Midbrain (tissue), 1 donor: Measurements from ENCODE around the gene GLUD1.
"Not testable (repeated sequence)": the region's sequence is repeated elsewhere in the genome, so short reads cannot be mapped to it uniquely, and the experiment has no call there.

Experiments
- DNase-seq: peaks from one replicate; lab custom pipeline; 2025; lab: John Stamatoyannopoulos, UW

GLUD1 gene

DNA sequence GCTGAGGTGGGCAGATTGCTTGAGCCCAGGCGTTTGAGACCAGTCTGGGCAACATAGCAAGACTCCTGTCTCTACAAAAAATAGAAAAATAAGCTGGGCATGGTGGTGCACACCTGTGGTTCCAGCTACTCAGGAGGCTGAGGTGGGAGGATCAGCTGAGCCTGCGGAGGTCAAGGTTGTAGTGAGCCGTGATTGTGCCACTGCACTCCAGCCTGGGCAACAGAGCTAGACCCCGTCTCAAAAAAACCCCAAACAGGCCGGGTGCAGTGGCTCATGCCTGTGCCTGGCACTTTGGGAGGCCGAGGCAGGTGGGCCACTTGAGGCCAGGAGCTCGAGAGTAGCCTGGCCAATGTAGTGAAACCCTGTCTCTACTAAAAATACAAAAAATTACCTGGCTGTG is 51.1 kb downstream of the GLUD1 start:
- DNase-seq, result not testable (repeated sequence)

DNA sequence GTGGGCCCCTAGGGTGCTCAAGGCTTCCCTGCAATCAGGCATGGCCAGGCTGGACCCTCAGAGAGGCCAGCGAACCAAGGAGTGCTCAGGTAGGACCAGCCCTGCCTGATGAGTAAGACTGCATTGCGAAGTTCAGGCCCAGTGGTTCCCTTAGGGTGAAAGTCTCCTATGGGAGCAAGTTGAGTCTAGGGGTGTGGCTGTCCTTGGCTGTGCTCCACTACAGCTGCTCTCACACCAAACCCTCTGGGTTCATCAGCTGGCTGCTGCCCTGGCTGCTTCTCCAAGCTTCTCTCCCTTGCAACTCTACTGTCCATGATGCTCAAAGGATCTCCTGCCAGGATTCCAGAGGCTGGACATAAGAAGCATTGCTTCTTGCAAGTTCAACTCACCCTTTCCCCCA is 55.9 kb downstream of the GLUD1 start:
- no peak for DNase-seq

GRCh38 chr10:87038286-87038717 is 56.3 kb downstream of the GLUD1 start:
- DNase-seq, result no peak

DNA sequence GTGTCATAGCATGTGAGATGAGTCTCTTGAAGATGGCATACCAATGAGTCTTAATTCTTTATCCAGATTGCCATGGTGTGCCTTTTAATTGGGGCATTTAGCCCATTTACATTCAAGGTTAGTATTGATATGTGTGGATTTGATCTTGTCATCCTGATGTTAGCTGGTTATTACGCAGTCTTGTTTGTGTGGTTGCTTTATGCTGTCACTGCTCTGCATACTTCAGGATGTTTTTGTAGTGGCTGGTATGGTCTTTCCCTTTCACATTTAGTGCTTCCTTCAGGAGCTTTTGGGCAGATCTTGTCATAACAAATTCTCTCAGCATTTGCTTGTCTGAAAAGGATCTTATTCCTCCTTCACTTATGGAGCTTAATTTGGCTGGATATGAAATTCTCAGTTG is 58.0 kb downstream of the GLUD1 start:
- no peak for DNase-seq

DNA sequence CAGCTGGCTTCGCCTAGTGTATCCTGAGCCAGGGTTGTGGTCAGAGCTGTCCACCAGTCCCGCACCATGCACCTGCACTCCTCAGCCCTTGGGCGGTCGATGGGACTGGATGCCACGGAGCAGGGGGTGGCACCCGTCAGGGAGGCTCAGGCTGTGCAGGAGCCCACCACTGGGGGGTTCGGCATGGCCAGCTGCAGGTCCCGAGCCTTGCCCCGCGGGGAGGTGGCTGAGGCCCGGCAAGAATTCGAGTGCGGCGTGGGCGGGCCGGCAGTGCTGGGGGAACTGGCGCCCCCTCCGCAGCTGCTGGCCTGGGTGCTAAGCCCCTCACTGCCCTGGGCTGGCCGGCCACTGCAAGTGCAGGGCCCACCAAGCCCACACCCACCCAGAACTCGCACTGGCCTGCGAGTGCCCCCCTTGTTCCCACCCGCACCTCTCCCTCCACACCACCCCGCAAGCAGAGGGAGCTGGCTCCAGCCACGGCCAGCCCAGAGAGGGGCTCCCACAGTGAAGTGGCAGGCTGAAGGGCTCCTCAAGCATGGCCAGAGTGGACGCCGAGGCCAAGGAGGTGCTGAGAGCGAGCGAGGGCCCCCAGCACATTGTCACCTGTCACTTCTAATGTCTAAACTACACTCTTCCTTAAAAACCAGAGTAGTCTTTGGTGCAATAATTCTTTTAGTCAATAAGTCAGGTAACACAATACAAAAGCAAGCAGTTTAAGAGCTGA is 63.6 kb downstream of the GLUD1 start:
- DNase-seq, result no peak

- not testable (repeated sequence) for DNase-seq
Measured at GRCh38 chr10:87030419-87030818, 64.2 kb downstream of the GLUD1 start.

GRCh38 chr10:87026747-87027508 is 67.7 kb downstream of the GLUD1 start:
- DNase-seq, result not testable (repeated sequence)

- not testable (repeated sequence) for DNase-seq
Measured at GRCh38 chr10:87025285-87025958, 69.2 kb downstream of the GLUD1 start.

DNA sequence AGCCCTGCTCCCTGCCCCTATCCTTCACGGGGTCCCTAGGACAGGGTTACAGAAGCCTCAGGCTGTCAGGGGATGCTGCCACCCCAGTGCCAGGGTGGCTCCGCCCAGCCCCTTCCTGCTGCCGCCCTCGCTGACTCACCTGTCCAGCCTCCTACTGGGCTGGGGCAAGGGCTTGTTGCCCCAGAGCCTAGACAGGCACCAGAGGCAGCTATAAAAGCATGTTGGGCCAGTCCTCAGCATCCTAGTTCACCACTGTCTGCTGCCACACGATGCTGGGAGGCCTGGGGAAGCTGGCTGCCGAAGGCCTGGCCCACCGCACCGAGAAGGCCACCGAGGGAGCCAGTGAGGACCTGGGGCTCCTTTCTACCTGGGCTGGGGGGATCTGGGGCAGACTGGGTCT is 74.6 kb downstream of the GLUD1 start, which contains the start of gene FAM25A:
TSS of gene FAM25A (plus strand) at position 239 of the 400 bp plus-strand sequence. CDS start at position 270, 31 bp downstream.
- not testable (repeated sequence) for DNase-seq

DNA sequence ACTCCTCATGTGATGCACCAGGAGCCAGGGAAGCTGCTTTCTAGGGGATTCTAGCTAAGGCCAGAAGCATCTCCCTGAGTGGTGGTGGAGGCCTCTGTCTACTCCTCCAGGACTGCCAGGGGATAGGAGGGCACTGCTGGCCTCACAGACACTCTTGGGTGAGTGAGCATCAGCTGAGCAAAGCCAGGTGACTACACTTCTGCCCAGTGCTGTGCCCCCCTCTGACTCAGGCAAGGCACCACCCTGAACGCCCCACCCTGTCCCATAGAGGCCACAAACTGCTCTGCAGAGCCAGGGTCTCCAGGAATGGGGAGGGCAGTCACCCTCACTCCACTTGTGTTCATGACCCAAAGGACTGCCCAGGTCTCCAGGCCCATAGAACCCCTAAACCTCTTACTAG is 75.1 kb downstream of the GLUD1 start:
- not testable (repeated sequence) for DNase-seq

DNA sequence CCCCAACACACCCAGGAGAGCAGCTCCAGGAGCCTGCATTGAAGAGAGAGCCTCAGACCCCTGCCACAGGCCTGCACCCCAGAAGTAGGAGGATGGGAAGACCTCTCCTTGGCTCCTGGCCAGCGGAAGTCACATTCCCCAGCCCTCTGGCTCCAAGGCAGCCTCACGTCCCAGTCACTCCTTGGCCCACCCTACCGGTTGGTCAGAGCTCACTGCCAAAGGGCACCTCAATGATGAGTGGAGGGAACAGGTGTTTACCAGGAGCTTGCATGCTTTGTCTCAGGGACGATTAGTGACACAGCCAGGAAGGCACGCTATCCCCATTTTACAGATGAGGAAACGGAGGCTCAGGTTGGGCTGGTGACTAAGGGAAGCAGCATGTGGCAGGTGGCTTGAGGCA is 75.6 kb downstream of the GLUD1 start:
- DNase-seq, result not testable (repeated sequence)

DNA sequence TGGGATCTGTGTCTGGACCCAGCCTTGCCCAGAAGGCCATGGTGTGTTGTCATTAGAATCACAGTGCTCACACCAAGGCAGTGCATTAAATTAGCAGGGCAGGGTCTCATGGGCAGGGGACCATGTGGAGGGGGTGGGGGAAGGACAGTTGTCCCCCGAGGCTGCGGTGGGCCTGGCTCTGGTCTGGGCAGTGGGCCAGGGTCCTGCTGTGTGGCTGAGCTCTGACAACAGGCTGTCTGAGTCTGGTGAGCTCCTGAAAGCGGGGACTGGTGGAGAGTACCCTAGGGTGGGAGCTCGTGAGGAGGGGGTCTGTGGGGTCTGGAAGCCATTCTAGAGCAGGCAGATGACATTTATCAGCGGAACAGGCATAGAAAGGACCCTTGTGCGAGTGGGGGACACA is 76.5 kb downstream of the GLUD1 start:
- not testable (repeated sequence) for DNase-seq

DNA sequence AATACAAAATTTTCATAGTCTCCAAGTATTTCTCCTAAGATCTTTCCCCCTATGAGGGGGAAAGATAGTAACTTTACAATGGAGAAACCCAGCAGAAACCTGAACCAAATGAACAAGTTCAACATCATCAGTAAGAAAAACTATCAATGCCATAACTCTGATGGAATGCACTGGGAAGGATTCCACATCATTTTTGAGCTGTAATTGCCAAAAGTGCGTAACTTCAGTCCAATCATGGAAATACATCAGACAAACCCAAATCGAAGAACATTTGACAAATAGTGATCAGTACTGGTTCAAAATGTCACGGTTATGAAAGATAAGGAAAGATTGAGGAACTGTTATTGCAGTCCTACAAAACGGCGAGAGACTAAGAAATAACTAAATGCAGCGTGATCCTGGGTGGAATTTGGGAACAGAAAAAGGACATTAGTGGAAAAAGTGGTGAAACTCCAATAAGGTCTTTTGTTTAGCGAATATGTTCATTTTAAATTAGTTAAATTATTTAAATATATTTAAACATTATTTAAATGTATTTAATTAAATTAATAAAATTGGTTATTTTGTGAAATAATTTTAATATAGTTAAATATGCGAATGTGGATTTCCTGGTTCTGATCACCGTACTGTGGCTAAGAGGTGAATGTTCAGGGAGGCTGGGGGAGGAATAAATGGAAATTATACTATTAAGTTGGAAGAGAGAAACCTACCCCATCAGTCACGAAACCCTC is 79.5 kb downstream of the GLUD1 start:
- not testable (repeated sequence) for DNase-seq

GRCh38 chr10:87013528-87013927 is 81.1 kb downstream of the GLUD1 start:
- not testable (repeated sequence) for DNase-seq

DNA sequence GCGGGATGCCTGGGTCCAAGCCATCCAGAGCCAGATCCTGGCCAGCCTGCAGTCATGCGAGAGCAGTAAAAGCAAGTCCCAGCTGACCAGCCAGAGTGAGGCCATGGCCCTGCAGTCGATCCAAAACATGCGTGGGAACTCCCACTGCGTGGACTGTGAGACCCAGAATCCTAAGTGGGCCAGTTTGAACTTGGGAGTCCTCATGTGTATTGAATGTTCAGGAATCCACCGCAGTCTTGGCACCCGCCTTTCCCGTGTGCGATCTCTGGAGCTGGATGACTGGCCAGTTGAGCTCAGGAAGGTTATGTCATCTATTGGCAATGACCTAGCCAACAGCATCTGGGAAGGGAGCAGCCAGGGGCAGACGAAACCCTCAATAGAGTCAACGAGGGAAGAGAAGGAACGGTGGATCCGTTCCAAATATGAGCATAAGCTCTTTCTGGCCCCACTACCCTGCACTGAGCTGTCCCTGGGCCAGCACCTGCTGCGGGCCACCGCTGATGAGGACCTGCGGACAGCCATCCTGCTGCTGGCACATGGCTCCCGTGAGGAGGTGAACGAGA is 85.4 kb downstream of the GLUD1 start:
- DNase-seq, result not testable (repeated sequence)

DNA sequence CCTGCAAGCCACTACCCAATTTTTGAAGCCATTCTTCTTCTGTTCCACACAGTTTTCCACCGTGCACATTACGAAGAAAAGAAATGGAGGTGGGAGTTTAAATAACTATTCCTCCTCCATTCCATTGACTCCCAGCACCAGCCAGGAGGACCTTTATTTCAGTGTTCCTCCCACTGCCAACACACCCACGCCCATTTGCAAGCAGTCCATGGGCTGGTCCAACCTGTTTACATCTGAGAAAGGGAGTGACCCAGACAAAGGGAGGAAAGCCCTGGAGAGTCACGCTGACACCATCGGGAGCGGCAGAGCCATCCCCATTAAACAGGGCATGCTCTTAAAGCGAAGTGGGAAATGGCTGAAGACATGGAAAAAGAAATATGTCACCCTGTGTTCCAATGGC is 86.3 kb downstream of the GLUD1 start:
- DNase-seq, result not testable (repeated sequence)

DNA sequence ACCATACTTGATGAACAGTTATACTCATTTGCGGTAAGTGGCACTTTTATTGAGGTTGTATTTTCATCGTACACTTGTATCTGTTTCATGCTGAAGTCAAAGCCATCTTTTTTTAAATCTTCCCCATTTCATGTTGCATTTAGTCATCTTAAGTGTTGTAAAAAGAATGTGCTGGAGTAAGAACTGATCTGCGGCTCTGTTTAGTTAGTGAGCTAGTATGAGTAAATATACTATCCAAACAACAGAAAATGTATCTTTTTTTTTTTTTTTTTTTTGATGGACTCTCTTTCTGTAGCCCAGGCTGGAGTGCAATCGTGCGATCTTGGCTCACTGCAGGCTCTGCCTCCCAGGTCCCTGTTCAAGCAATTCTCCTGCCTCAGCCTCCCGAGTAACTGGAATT is 87.0 kb downstream of the GLUD1 start:
- DNase-seq, result not testable (repeated sequence)

DNA sequence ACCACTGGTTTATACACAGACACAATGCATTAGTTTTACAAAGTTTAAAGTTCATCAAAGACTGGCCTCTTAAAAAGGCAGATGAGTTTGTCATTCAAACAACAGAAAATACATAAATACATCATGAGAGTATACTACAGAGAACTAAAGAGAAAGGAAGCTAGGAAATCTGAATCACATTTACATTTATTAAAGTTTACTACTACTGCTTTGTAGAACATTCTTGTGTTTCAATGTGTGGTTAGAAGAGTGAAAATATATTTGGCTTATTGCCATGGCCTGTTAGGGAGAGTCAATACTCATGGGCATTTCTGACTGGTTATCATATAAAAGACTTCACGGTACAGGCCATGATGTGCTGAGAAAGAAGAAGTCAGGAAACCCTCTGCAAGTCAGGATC is 87.5 kb downstream of the GLUD1 start:
- DNase-seq, result not testable (repeated sequence)

GRCh38 chr10:87000491-87000890 is 94.2 kb downstream of the GLUD1 start:
- DNase-seq, result no peak
